ENCODE measurements around the gene HOXD13.

The HOXD13 gene

GRCh38 chr2:176096243-176096985 is 3.9 kb downstream of the HOXD13 start:
- Histone ChIP-seq H3K4me1 (ENCODE audit: control insufficient read depth, low read depth, low read length) (peaks cover 7% of the 10 kb centered on the region), H2AK5ac (ENCODE audit: low read length) (no peak overlapping the region), H3K9ac (ENCODE audit: low read length) (no peak overlapping the region), H2BK5ac (ENCODE audit: low read length) (no peak overlapping the region), H3K79me1 (ENCODE audit: low read length) (no peaks in the 10 kb centered on the region), H4K8ac (ENCODE audit: low read depth, low read length) (no peak overlapping the region), H3K18ac (ENCODE audit: low read length) (no peak overlapping the region), H2BK15ac (replicated peaks; ENCODE audit: low read depth) (no peak overlapping the region), H3K56ac (ENCODE audit: low read length) (no peak overlapping the region), H3K4ac (ENCODE audit: low read depth, low read length) (no peak overlapping the region), H3K36me3 (ENCODE audit: control insufficient read depth, insufficient read depth, low read length) (no peaks in the 10 kb centered on the region), H4K5ac (ENCODE audit: low read length) (no peak overlapping the region), H3K27me3 (ENCODE audit: insufficient read depth, low read length, poor library complexity) (peaks cover 68% of the 10 kb centered on the region), H3K27ac (ENCODE audit: low read depth, low read length) (no peak overlapping the region), H2BK120ac (ENCODE audit: low read depth, low read length) (no peak overlapping the region), H3K79me2 (ENCODE audit: control insufficient read depth, insufficient read depth, low read length) (no peaks in the 10 kb centered on the region), H3K4me2 (ENCODE audit: low read length) (peak overlapping the region; percentile 31), H3K4me3 (ENCODE audit: low read length) (no peak overlapping the region), H3K23ac (ENCODE audit: low read length) (no peak overlapping the region)
- no peak for DNase-seq
- no CpG with 5 or more reads among the region's 16 CpGs for WGBS (ENCODE audit: extremely low coverage, insufficient coverage, low lambda C conversion rate)

- Histone ChIP-seq H3K36me3 (ENCODE audit: control insufficient read depth, insufficient read depth, low read length) (no peaks in the 10 kb centered on the region), H2BK120ac (ENCODE audit: low read depth, low read length) (no peak overlapping the region), H3K27ac (ENCODE audit: low read depth, low read length) (no peak overlapping the region), H3K79me2 (ENCODE audit: control insufficient read depth, insufficient read depth, low read length) (no peaks in the 10 kb centered on the region), H3K79me1 (ENCODE audit: low read length) (no peaks in the 10 kb centered on the region), H3K27me3 (ENCODE audit: insufficient read depth, low read length, poor library complexity) (peaks cover 69% of the 10 kb centered on the region), H4K5ac (ENCODE audit: low read length) (no peak overlapping the region), H3K9ac (ENCODE audit: low read length) (peak overlapping the region; percentile 41), H3K4ac (ENCODE audit: low read depth, low read length) (no peak overlapping the region), H3K4me3 (ENCODE audit: low read length) (no peak overlapping the region), H3K56ac (ENCODE audit: low read length) (peak overlapping the region; percentile 19), H2BK5ac (ENCODE audit: low read length) (no peak overlapping the region), H2BK15ac (replicated peaks; ENCODE audit: low read depth) (no peak overlapping the region), H3K18ac (ENCODE audit: low read length) (no peak overlapping the region), H3K23ac (ENCODE audit: low read length) (no peak overlapping the region), H3K4me2 (ENCODE audit: low read length) (peak overlapping the region; percentile 56), H4K8ac (ENCODE audit: low read depth, low read length) (no peak overlapping the region), H2AK5ac (ENCODE audit: low read length) (no peak overlapping the region), H3K4me1 (ENCODE audit: control insufficient read depth, low read depth, low read length) (peaks cover 7% of the 10 kb centered on the region)
- DNase-seq = peak; percentile 94
- WGBS (ENCODE audit: extremely low coverage, insufficient coverage, low lambda C conversion rate) = no CpG with 5 or more reads among the region's 45 CpGs
These were observed 4.7 kb downstream of the HOXD13 start for GRCh38 chr2:176096986-176097819.

- Histone ChIP-seq H3K18ac (ENCODE audit: low read length) (no peak overlapping the region), H2BK5ac (ENCODE audit: low read length) (no peak overlapping the region), H3K36me3 (ENCODE audit: control insufficient read depth, insufficient read depth, low read length) (no peaks in the 10 kb centered on the region), H2AK5ac (ENCODE audit: low read length) (no peak overlapping the region), H3K23ac (ENCODE audit: low read length) (no peak overlapping the region), H3K27ac (ENCODE audit: low read depth, low read length) (no peak overlapping the region), H2BK120ac (ENCODE audit: low read depth, low read length) (no peak overlapping the region), H3K4me3 (ENCODE audit: low read length) (no peak overlapping the region), H3K27me3 (ENCODE audit: insufficient read depth, low read length, poor library complexity) (peaks cover 76% of the 10 kb centered on the region), H3K56ac (ENCODE audit: low read length) (peak overlapping the region; percentile 52), H3K4me1 (ENCODE audit: control insufficient read depth, low read depth, low read length) (peaks cover 7% of the 10 kb centered on the region), H2BK15ac (replicated peaks; ENCODE audit: low read depth) (no peak overlapping the region), H3K79me2 (ENCODE audit: control insufficient read depth, insufficient read depth, low read length) (no peaks in the 10 kb centered on the region), H4K8ac (ENCODE audit: low read depth, low read length) (no peak overlapping the region), H3K4ac (ENCODE audit: low read depth, low read length) (no peak overlapping the region), H3K4me2 (ENCODE audit: low read length) (peak overlapping the region; percentile 54), H3K9ac (ENCODE audit: low read length) (peak overlapping the region; percentile 39), H4K5ac (ENCODE audit: low read length) (no peak overlapping the region), H3K79me1 (ENCODE audit: low read length) (no peaks in the 10 kb centered on the region)
- DNase-seq = no peak
- WGBS (ENCODE audit: extremely low coverage, insufficient coverage, low lambda C conversion rate) = no CpG with 5 or more reads among the region's 18 CpGs
These were observed 5.4 kb downstream of the HOXD13 start for GRCh38 chr2:176097820-176098365.

GRCh38 chr2:176098366-176099158 is 6.0 kb downstream of the HOXD13 start:
- no peaks in the 10 kb centered on the region for H3K79me2 ChIP-seq (ENCODE audit: control insufficient read depth, insufficient read depth, low read length)
- H3K4me1 ChIP-seq (ENCODE audit: control insufficient read depth, low read depth, low read length) = peaks cover 4% of the 10 kb centered on the region
- no peak overlapping the region for H3K4me3 ChIP-seq (ENCODE audit: low read length)
- no peak overlapping the region for H3K18ac ChIP-seq (ENCODE audit: low read length)
- H3K56ac ChIP-seq (ENCODE audit: low read length) = peak overlapping the region; percentile 36
- H4K5ac ChIP-seq (ENCODE audit: low read length) = no peak overlapping the region
- H3K4me2 ChIP-seq (ENCODE audit: low read length) = peak overlapping the region; percentile 61
- H3K27me3 ChIP-seq (ENCODE audit: insufficient read depth, low read length, poor library complexity) = peaks cover 76% of the 10 kb centered on the region
- H3K9ac ChIP-seq (ENCODE audit: low read length) = peak overlapping the region; percentile 8
- H3K23ac ChIP-seq (ENCODE audit: low read length) = no peak overlapping the region
- H3K27ac ChIP-seq (ENCODE audit: low read depth, low read length) = no peak overlapping the region
- H2BK15ac ChIP-seq (replicated peaks; ENCODE audit: low read depth) = no peak overlapping the region
- H2BK120ac ChIP-seq (ENCODE audit: low read depth, low read length) = no peak overlapping the region
- no peaks in the 10 kb centered on the region for H3K79me1 ChIP-seq (ENCODE audit: low read length)
- no peaks in the 10 kb centered on the region for H3K36me3 ChIP-seq (ENCODE audit: control insufficient read depth, insufficient read depth, low read length)
- no CpG with 5 or more reads among the region's 35 CpGs for WGBS (ENCODE audit: extremely low coverage, insufficient coverage, low lambda C conversion rate)
- no peak overlapping the region for H2AK5ac ChIP-seq (ENCODE audit: low read length)
- no peak overlapping the region for H3K4ac ChIP-seq (ENCODE audit: low read depth, low read length)
- DNase-seq = no peak
- no peak overlapping the region for H2BK5ac ChIP-seq (ENCODE audit: low read length)
- no peak overlapping the region for H4K8ac ChIP-seq (ENCODE audit: low read depth, low read length)

- H3K9ac ChIP-seq (ENCODE audit: low read length) = no peak overlapping the region
- no peak for DNase-seq
- H2AK5ac ChIP-seq (ENCODE audit: low read length) = no peak overlapping the region
- no peak overlapping the region for H3K4ac ChIP-seq (ENCODE audit: low read depth, low read length)
- H3K4me3 ChIP-seq (ENCODE audit: low read length) = no peak overlapping the region
- no peaks in the 10 kb centered on the region for H3K79me2 ChIP-seq (ENCODE audit: control insufficient read depth, insufficient read depth, low read length)
- H4K5ac ChIP-seq (ENCODE audit: low read length) = no peak overlapping the region
- H3K18ac ChIP-seq (ENCODE audit: low read length) = no peak overlapping the region
- H2BK120ac ChIP-seq (ENCODE audit: low read depth, low read length) = no peak overlapping the region
- WGBS (ENCODE audit: extremely low coverage, insufficient coverage, low lambda C conversion rate) = no CpG with 5 or more reads among the region's 30 CpGs
- H3K27me3 ChIP-seq (ENCODE audit: insufficient read depth, low read length, poor library complexity) = peaks cover 76% of the 10 kb centered on the region
- no peak overlapping the region for H3K27ac ChIP-seq (ENCODE audit: low read depth, low read length)
- H3K36me3 ChIP-seq (ENCODE audit: control insufficient read depth, insufficient read depth, low read length) = no peaks in the 10 kb centered on the region
- H2BK15ac ChIP-seq (replicated peaks; ENCODE audit: low read depth) = no peak overlapping the region
- peaks cover 4% of the 10 kb centered on the region for H3K4me1 ChIP-seq (ENCODE audit: control insufficient read depth, low read depth, low read length)
- no peak overlapping the region for H3K4me2 ChIP-seq (ENCODE audit: low read length)
- H4K8ac ChIP-seq (ENCODE audit: low read depth, low read length) = no peak overlapping the region
- H3K56ac ChIP-seq (ENCODE audit: low read length) = no peak overlapping the region
- H3K23ac ChIP-seq (ENCODE audit: low read length) = no peak overlapping the region
- no peak overlapping the region for H2BK5ac ChIP-seq (ENCODE audit: low read length)
- no peaks in the 10 kb centered on the region for H3K79me1 ChIP-seq (ENCODE audit: low read length)
These were observed 6.7 kb downstream of the HOXD13 start for GRCh38 chr2:176099159-176099727.
